ENCODE data around the gene HSF2. TPM values are rescaled to one million over a fixed set of nuclear protein-coding genes. Genes with fewer than 3 reads are reported as not detected.

The HSF2 gene
- total RNA-seq, 2 experiments from 2014 or later: 12.0 to 13.3 TPM

- no peak overlapping the region for H3K27ac Mint-ChIP-seq
- ChIA-PET CTCF (interaction anchor here (0.8 kb wide), 1 partner anchor 54 kb away, joined by 4 read pairs; no protein-coding TSS in a partner anchor), POLR2A (no interaction called here)
- no peaks in the 10 kb centered on the region for H3K36me3 Mint-ChIP-seq (ENCODE audit: low read depth)
- DNase-seq: no peak
- H3K4me3 Mint-ChIP-seq: no peak overlapping the region
- H3K4me1 Mint-ChIP-seq: peaks cover 1% of the 10 kb centered on the region
- no peaks in the 10 kb centered on the region for H3K9me3 Mint-ChIP-seq
- H3K27me3 Mint-ChIP-seq: no peaks in the 10 kb centered on the region
Measured at GRCh38 chr6:122476131-122476530, 76.7 kb downstream of the HSF2 start.

- POLR2A ChIA-PET: interaction anchor here (1.2 kb wide), 1 partner anchor 11 kb away, joined by 3 read pairs; the partner anchor contains the start of gene SERINC1
- H3K4me1 Mint-ChIP-seq: no peaks in the 10 kb centered on the region
- CTCF ChIA-PET: interaction anchor here (1.6 to 1.8 kb wide), 2 partner anchors 9 to 47 kb away, joined by 5 to 13 read pairs; no protein-coding TSS in a partner anchor
- H3K4me3 Mint-ChIP-seq: no peak overlapping the region
- no peak overlapping the region for H3K27ac Mint-ChIP-seq
- no peaks in the 10 kb centered on the region for H3K9me3 Mint-ChIP-seq
- no peaks in the 10 kb centered on the region for H3K27me3 Mint-ChIP-seq
- no peaks in the 10 kb centered on the region for H3K36me3 Mint-ChIP-seq (ENCODE audit: low read depth)
- no peak for DNase-seq
Measured at GRCh38 chr6:122482750-122483080, 83.3 kb downstream of the HSF2 start.

Other genes starting within 250 kb of the HSF2 start
- gene SERINC1, start 72.2 kb downstream of the HSF2 start, total RNA-seq: 10 to 100 TPM; 81.5 to 83.2 TPM
- gene PKIB, start 210.8 kb downstream of the HSF2 start, total RNA-seq: under 1 TPM; 0.65 to 0.86 TPM

All from activated CD4-positive, alpha-beta memory T cell treated with anti-CD3 and anti-CD28 coated beads, Interleukin-2, amount 10 ng/mL, durations not matched to agents 7 days and 5 days (primary cell).